Prostate gland (tissue), 2 donors: ENCODE measurements around the gene METTL17.

Experiments used
- POLR2AphosphoS5 ChIP-seq: sonication (generic); formaldehyde crosslinking; IDR thresholded peaks from one replicate; pipeline ENCODE4 v1.6.1; 2017; ENCODE audit warnings: antibody characterized with exemption
- TF ChIP-seq, protein P1 (sequence below), 4 experiments: fragments of 200-600 bp in 2 of 4; fragments of 450-650 bp in 2 of 4; sonication (generic) in 2 of 4; IDR thresholded peaks; 1 replicate in 3 of 4; 2 replicates in 1 of 4; pipeline ENCODE4 v1.5.1; 2016 to 2019; ENCODE audit warnings: antibody characterized with exemption in 4 of 4, mild to moderate bottlenecking in 2 of 4, moderate library complexity in 2 of 4

DNA sequence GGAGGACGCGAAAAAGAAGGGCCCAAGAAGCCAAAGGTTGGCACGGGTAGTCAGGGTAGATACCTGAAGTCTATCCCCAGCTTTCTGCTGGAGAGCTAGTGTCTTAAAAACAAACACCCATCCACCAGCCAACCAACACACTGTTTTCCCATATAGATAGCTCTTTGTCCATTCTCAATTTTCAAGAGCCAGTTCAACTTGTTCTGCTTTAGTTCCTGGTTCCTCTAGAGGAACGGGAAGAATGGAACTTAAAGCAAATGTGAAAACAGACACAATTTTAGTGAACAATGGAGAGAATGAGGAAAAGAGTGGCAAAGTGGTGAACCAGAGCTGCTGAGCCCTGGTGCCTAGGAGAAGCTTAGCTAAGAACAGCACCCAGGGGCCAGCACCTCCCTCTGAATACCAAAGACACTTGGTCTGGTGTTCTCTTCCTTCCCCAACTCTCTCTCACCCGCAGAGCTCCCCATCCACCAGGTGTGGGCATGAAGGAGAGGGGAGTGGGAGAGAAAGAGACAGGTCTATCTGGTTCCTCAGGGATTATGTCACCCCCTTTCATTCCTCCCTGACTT, 31.3 kb downstream of the METTL17 start:
- TF ChIP-seq, protein P1, sequence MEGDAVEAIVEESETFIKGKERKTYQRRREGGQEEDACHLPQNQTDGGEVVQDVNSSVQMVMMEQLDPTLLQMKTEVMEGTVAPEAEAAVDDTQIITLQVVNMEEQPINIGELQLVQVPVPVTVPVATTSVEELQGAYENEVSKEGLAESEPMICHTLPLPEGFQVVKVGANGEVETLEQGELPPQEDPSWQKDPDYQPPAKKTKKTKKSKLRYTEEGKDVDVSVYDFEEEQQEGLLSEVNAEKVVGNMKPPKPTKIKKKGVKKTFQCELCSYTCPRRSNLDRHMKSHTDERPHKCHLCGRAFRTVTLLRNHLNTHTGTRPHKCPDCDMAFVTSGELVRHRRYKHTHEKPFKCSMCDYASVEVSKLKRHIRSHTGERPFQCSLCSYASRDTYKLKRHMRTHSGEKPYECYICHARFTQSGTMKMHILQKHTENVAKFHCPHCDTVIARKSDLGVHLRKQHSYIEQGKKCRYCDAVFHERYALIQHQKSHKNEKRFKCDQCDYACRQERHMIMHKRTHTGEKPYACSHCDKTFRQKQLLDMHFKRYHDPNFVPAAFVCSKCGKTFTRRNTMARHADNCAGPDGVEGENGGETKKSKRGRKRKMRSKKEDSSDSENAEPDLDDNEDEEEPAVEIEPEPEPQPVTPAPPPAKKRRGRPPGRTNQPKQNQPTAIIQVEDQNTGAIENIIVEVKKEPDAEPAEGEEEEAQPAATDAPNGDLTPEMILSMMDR (IDR thresholded peaks at IDR 0.05) = no peak
- TF ChIP-seq POLR2AphosphoS5 = peak; percentile 80
